Activated naive CD8-positive, alpha-beta T cell treated with anti-CD3 and anti-CD28 coated beads for 36 hours (primary cell): ENCODE measurements around the gene PDE4D. TPM values are rescaled to one million over a fixed set of nuclear protein-coding genes. Genes with fewer than 3 reads are reported as not detected.

ENCODE experiments used
- DNase-seq: peaks from one replicate; pipeline ENCODE4 v3.0.0; 2021
- H3K27ac Mint-ChIP-seq: one replicate; pipeline ENCODE4 v1.8.0; 2022; ENCODE audit warnings: mild to moderate bottlenecking, moderate library complexity, mixed read lengths
- H3K27me3 Mint-ChIP-seq: one replicate; pipeline ENCODE4 v1.8.0; 2022; ENCODE audit warnings: mild to moderate bottlenecking, mixed read lengths
- H3K36me3 Mint-ChIP-seq: one replicate; pipeline ENCODE4 v1.8.0; 2021; ENCODE audit warnings: mild to moderate bottlenecking, mixed read lengths
- H3K4me1 Mint-ChIP-seq: one replicate; pipeline ENCODE4 v1.8.0; 2021; ENCODE audit warnings: mixed read lengths
- H3K4me3 Mint-ChIP-seq: one replicate; pipeline ENCODE4 v1.8.0; 2022; ENCODE audit warnings: mild to moderate bottlenecking, moderate library complexity, mixed read lengths
- H3K9me3 Mint-ChIP-seq: one replicate; pipeline ENCODE4 v1.8.0; 2022; ENCODE audit warnings: mixed read lengths
- total RNA-seq, 2 experiments: library from RNA; stranded (reverse); gene quantifications; one replicate each; pipeline ENCODE4 v1.2.3, GENCODE V29; 2021

Gene PDE4D
- total RNA-seq, 2 experiments from 2014 or later, result 40.7 TPM

DNA sequence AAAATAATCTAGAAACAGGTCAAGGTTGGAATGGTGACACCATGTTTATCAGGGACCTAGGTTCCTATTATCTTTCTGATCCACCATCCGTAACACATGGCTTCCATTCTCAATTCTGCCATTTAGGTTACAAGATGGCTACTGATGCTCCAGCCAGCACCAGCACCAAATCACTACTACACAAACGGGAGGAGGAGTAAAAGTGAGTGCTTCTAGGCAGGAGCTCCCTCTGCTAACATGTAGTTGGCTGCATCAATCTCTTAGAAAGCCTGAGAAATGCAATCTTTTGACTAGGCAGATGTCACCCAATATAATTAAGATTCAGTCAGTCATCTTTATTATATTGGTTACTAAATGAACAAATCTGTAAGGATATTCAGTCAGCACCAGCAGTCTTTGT lies 794.8 kb downstream of the PDE4D start:
- Mint-ChIP-seq H3K4me3 (no peak overlapping the region), H3K9me3 (peaks cover 9% of the 10 kb centered on the region), H3K4me1 (peaks cover 26% of the 10 kb centered on the region), H3K36me3 (peaks cover 3% of the 10 kb centered on the region), H3K27me3 (no peaks in the 10 kb centered on the region), H3K27ac (no peak overlapping the region)
- no peak for DNase-seq

DNA sequence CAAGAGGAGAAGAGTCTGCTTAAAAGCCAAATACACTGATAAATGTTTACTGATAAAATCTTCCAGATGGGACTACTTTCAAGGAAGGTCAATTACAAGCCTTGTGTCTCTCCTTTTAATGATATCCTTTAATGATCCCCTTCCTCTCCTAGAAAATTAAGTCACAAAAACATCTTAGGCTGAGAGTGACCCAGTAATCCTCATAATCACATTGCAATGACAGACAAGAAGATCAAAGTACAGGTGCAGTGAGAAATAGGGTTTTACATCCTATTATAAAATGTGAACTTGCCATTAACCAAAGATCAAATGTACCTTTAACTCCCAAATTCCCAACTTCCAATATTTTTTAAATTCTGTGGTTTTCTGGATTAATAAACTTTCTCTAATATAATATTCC lies 795.8 kb downstream of the PDE4D start:
- H3K36me3 Mint-ChIP-seq, result peaks cover 3% of the 10 kb centered on the region
- H3K27me3 Mint-ChIP-seq, result no peaks in the 10 kb centered on the region
- H3K4me3 Mint-ChIP-seq, result no peak overlapping the region
- H3K4me1 Mint-ChIP-seq, result peaks cover 23% of the 10 kb centered on the region
- peaks cover 9% of the 10 kb centered on the region for H3K9me3 Mint-ChIP-seq
- DNase-seq, result no peak
- no peak overlapping the region for H3K27ac Mint-ChIP-seq

DNA sequence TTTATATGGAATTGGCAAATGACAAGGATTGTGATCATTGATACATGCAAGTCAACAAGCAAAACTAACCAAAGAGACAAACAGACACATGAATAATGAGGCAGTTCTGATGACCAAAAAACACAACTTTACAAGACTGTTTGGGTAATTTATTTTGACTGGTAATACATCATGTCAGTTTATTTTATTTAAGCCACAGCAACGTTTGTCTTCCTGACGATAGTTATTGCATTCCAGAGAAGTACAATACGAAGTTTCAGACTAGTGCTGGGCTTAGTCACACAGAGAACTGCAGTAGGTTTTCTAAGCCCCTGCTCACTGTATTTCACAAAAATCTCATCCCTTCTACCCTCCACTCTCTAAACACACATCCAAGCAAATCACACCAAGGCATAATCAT lies 796.4 kb downstream of the PDE4D start:
- no peak for DNase-seq
- peaks cover 21% of the 10 kb centered on the region for H3K4me1 Mint-ChIP-seq
- H3K9me3 Mint-ChIP-seq, result peaks cover 9% of the 10 kb centered on the region
- H3K27me3 Mint-ChIP-seq, result no peaks in the 10 kb centered on the region
- H3K36me3 Mint-ChIP-seq, result peaks cover 3% of the 10 kb centered on the region
- no peak overlapping the region for H3K27ac Mint-ChIP-seq
- H3K4me3 Mint-ChIP-seq, result no peak overlapping the region

DNA sequence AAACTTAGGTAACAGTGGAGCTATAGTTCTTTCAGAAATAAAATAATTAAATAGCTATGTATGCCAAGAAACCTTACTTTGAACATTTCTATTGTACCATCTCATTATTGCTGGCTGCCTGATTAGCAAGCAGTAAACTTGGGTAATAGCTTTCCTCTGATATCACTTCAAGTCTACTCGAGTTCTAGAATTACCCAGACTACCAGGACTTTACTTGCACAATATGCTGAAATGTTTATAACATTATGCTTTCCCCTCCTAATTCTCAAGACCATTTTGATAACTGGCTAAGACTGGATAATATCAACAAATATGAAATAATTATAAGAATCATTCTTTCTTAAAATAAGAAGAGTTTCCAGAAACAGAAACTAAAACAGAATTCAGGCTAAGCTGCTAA lies 798.0 kb downstream of the PDE4D start:
- no peak overlapping the region for H3K27ac Mint-ChIP-seq
- peaks cover 3% of the 10 kb centered on the region for H3K36me3 Mint-ChIP-seq
- H3K4me3 Mint-ChIP-seq, result no peak overlapping the region
- H3K9me3 Mint-ChIP-seq, result peaks cover 9% of the 10 kb centered on the region
- DNase-seq, result no peak
- H3K27me3 Mint-ChIP-seq, result no peaks in the 10 kb centered on the region
- peaks cover 21% of the 10 kb centered on the region for H3K4me1 Mint-ChIP-seq

DNA sequence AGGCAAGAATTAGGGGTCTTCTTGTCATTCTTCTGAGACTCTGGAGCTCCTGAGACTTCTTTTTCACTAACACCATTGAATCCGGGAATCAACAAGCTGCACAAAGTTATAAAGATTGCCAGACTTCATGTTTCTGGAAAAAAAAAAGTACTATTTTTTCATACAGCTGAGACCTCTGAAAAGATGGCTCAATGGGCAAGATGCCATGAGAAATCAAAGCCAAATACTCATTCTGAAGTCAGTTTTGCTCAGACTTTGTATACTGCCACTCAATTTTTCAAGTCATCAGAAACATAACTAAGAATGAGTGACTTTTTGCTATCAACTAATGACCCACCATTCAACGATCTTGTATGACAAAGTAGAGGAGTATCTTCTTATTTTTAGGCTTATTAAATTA lies 798.7 kb downstream of the PDE4D start:
- H3K4me3 Mint-ChIP-seq, result no peak overlapping the region
- peaks cover 16% of the 10 kb centered on the region for H3K4me1 Mint-ChIP-seq

DNA sequence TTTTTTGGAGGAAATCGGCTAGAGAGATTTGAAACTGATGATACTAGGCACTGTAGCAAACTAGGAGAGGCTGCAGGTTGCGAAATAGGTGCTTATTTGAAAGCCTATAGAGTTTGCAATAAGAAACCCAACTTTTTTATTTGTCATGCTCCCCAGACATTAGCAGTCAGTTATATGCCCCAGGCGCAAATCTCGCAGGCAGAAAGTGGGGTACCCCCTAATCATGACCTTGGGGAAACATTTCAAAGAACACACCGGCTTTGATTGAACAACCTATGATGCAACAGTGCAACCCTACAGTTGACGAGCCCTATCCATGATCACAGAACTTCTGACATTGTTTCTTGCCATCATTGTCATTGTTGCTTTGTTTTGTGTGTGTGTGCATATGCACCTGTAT lies 800.2 kb downstream of the PDE4D start:
- H3K27me3 Mint-ChIP-seq, result no peaks in the 10 kb centered on the region
- DNase-seq, result no peak
- peaks cover 1% of the 10 kb centered on the region for H3K9me3 Mint-ChIP-seq
- peaks cover 3% of the 10 kb centered on the region for H3K36me3 Mint-ChIP-seq
- peaks cover 5% of the 10 kb centered on the region for H3K4me1 Mint-ChIP-seq
- no peak overlapping the region for H3K27ac Mint-ChIP-seq
- H3K4me3 Mint-ChIP-seq, result no peak overlapping the region

More for the DNA sequence above, 798.7 kb downstream of the PDE4D start:
- H3K27ac Mint-ChIP-seq, result no peak overlapping the region
- no peaks in the 10 kb centered on the region for H3K27me3 Mint-ChIP-seq
- peaks cover 3% of the 10 kb centered on the region for H3K36me3 Mint-ChIP-seq
- peaks cover 5% of the 10 kb centered on the region for H3K9me3 Mint-ChIP-seq
- no peak for DNase-seq

DNA sequence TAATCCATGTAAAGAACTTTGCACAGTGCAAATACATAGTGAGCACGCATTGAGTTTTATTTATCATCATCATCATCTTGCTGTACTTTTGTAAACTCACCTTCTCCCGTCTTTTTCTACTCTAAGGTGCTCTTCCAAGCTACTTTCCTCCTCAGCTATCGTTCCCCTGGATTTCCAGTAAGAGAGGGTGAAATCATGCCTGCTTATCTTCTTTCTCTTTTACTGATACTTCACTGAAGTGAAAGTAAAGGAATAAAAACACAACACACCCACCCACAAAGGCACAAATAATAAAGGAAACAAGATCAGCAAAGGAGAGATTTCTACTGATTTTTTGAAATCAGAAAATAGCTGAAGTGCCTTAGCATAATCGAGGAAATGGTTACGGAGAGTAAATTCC lies 800.8 kb downstream of the PDE4D start:
- no peak for DNase-seq
- Mint-ChIP-seq H3K36me3 (peaks cover 3% of the 10 kb centered on the region), H3K4me3 (no peak overlapping the region), H3K9me3 (peaks cover 1% of the 10 kb centered on the region), H3K27ac (no peak overlapping the region), H3K27me3 (no peaks in the 10 kb centered on the region), H3K4me1 (peaks cover 5% of the 10 kb centered on the region)

DNA sequence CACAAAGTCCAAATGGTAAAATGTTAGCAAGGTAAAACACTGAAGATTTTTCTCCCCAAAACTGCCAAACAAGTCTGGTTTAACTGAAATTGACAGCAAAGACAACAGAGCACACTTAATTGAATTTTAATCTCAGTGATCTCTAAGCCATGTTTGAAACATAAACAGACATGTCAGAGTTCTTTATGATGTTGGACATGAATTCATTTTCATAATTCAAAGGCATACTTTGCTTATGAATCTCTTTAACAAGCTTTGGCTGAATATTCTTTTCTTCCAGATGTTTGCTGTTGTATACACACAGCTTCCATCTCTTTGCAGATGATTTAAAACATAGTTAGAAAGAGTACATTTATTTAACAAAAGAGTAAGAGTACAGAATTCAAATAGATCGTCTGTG lies 801.6 kb downstream of the PDE4D start:
- H3K9me3 Mint-ChIP-seq, result peaks cover 1% of the 10 kb centered on the region
- peaks cover 2% of the 10 kb centered on the region for H3K36me3 Mint-ChIP-seq
- H3K27ac Mint-ChIP-seq, result no peak overlapping the region
- peaks cover 5% of the 10 kb centered on the region for H3K4me1 Mint-ChIP-seq
- DNase-seq, result no peak
- H3K4me3 Mint-ChIP-seq, result no peak overlapping the region
- no peaks in the 10 kb centered on the region for H3K27me3 Mint-ChIP-seq

DNA sequence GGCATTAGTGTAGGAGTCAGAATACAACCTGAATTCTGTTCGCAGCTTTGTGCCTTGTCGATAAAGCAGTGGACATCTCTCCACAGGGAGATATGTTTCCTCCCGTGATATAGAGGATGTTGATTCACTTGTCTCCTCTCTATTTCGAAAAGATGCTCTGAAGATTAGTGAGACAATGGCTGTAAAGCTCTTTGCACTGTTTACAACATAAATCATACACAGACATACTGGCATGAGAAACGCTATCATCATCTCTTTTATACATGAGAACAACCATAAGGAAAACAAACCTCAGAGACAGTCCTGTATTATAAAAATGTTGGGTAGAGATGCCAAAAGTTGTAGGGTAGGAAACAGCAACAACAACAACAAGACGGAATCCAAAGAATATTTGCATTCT lies 803.2 kb downstream of the PDE4D start:
- Mint-ChIP-seq H3K9me3 (no peaks in the 10 kb centered on the region), H3K4me1 (peaks cover 3% of the 10 kb centered on the region), H3K27me3 (no peaks in the 10 kb centered on the region), H3K27ac (no peak overlapping the region), H3K4me3 (no peak overlapping the region), H3K36me3 (no peaks in the 10 kb centered on the region)
- no peak for DNase-seq

DNA sequence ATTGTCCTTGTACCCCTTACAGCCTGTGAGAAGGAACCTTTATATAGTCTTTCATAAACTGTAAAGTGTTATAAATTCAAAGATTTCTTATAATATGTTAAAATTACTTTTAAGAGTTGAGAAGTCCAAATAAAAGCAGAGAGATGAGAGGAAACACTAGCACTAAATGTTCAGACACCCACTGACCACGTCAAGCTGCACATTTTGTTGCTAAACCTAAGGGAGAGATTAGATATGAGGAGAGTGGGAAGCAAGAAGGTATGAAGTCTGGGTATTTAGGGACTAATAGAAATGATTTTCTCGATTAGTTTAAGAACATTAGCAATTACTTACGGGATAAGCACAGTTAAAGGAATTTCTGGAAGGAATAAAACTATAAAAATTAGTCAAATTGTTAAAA lies 803.8 kb downstream of the PDE4D start:
- Mint-ChIP-seq H3K4me3 (no peak overlapping the region), H3K27me3 (no peaks in the 10 kb centered on the region), H3K27ac (no peak overlapping the region), H3K9me3 (no peaks in the 10 kb centered on the region), H3K36me3 (no peaks in the 10 kb centered on the region), H3K4me1 (peaks cover 3% of the 10 kb centered on the region)
- DNase-seq, result no peak

DNA sequence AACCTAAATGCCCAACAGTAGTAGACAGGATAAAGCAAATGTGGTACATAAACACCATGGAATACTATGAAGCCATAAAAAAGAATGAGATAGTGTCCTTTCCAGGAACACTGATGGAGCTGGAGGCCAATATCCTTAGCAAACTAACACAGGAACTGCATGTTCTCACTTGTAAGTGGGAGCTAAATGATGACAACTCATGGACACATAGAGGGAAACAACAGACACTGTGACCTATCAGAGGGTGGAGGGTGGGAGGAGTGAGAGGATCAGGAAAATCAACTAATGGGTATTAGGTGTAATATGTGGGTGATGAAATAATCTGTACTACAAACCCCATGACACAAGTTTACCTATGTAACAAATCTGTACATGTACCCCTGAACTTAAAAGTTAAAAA lies 805.0 kb downstream of the PDE4D start:
- Mint-ChIP-seq H3K27me3 (peaks cover 3% of the 10 kb centered on the region), H3K27ac (no peak overlapping the region), H3K9me3 (no peaks in the 10 kb centered on the region), H3K4me3 (no peak overlapping the region), H3K36me3 (no peaks in the 10 kb centered on the region), H3K4me1 (peaks cover under 1% of the 10 kb centered on the region)
- DNase-seq, result no peak

DNA sequence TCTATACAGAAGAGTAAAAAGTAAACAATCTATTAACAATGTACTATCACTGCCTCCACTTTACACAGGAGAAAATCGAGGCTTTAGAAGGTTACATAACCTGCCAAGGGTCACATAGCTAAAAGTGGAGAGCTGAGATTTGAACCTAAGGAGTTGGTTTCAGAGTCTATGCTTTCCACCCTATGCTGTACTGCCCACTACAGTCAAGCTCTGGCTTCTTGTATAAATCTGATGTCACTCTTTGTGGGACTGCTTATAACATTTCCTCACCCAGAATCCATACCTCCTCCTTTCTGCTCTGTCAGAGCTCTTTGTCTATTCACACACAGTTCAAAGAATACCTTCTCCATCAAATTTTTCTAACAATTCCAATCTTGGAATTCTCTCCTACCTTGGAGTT lies 807.5 kb downstream of the PDE4D start:
- no peaks in the 10 kb centered on the region for H3K9me3 Mint-ChIP-seq
- no peak overlapping the region for H3K27ac Mint-ChIP-seq
- DNase-seq, result no peak
- peaks cover 3% of the 10 kb centered on the region for H3K27me3 Mint-ChIP-seq
- H3K4me3 Mint-ChIP-seq, result no peak overlapping the region
- no peaks in the 10 kb centered on the region for H3K36me3 Mint-ChIP-seq
- no peaks in the 10 kb centered on the region for H3K4me1 Mint-ChIP-seq

DNA sequence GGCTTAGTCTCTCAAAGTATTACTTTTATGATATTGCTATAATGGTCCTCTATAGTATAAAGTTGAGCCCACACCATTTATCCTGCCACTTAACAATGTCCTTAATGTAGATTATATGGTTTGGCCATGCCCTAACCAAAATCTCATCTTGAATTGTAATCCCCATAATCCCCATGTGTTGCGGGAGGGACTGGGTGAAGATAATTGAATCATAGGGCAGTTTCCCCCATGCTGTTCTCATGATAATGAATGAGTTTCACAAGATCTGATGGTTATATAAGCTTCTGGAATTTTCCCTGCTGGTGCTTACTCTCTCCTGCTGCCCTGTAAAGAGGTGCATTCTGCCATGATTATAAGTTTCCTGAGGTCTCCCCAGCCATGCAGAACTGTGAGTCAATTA lies 811.8 kb downstream of the PDE4D start:
- Mint-ChIP-seq H3K4me3 (no peak overlapping the region), H3K27ac (no peak overlapping the region), H3K9me3 (no peaks in the 10 kb centered on the region), H3K27me3 (peaks cover 3% of the 10 kb centered on the region), H3K4me1 (no peaks in the 10 kb centered on the region), H3K36me3 (no peaks in the 10 kb centered on the region)
- DNase-seq, result no peak

DNA sequence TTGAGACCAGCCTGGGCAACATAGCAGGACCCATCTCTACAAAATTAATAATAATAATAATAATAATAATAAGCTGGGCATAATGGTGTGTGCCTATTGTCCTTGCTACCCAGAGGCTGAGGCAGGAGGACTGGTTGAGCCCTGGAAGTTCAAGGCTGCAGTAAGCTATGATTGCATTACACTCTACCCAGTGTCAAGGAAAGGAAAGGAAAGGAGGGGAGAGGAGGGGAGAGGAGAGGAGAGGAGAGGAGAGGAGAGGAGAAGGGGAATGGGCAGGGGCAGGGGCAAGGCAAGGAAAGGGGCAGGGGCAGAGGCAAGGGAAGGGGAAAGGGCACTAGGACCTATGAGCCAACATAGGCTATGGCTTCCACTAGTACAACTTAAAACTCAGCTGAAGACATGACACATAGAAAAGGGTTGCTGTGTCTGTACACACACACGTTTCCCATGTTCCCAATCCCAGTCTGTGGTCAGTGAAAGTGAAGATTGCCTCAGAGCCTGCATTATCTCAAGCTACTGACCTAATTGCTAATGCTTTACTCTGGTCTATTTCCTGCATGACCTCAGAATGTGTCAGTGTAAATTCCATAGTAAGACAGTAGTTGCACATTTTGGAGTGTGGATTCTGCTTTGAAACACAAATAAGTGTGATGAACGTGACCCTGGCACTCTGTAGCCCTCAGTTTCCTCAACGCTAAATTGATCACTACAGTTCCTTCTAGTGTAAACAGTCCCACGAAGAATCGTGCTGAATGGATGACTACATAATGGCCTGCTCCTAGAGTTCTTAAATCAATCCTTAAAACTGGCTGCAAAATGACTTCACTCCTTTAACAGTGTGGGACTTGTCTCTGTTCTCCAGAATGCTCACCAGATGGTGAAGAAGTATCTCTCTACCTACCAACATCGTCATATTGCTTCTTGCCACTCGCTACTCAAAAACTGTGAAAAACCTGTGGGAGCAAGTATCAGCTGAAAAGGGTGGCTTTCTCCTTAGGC lies 813.6 kb downstream of the PDE4D start:
- no peaks in the 10 kb centered on the region for H3K9me3 Mint-ChIP-seq
- H3K27ac Mint-ChIP-seq, result no peak overlapping the region
- H3K36me3 Mint-ChIP-seq, result no peaks in the 10 kb centered on the region
- H3K27me3 Mint-ChIP-seq, result peaks cover 3% of the 10 kb centered on the region
- no peak overlapping the region for H3K4me3 Mint-ChIP-seq
- DNase-seq, result no peak
- no peaks in the 10 kb centered on the region for H3K4me1 Mint-ChIP-seq

DNA sequence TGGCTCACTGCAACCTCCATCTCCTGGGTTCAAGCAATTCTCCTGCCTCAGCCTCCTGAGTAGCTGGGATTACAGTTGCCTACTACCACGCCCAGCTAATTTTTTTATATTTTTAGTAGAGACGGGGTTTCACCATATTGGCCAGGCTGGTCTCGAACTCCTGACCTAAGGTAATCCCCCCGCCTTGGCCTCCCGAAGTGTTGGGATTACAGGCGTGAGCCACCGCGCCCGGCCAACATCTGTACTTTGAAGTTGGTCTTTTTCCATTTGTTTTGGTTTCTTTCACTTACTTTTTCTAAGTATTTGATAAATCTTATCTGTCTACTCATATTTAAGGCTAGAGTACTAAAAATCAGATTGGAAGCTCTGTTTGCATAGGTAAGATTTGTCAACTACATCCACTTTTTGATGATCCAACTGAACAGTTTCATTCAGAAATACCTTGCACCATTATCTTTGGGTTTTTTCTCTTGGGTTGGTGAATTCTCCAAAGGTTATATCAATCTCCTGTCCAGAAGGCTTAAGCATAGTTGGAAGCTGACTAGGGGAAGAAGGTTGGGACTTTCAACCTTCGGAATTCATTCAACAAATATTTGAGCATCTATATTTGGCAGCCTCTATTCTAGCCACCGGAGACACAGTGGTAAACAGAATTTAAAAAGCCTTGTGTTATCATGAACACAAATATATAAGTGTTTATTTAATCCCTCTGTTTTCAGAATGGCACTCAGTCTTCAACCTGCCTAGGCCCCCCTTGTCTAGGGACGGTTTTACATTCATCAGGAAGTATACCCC lies 821.6 kb downstream of the PDE4D start:
- H3K9me3 Mint-ChIP-seq, result no peaks in the 10 kb centered on the region
- no peak overlapping the region for H3K4me3 Mint-ChIP-seq
- no peaks in the 10 kb centered on the region for H3K27me3 Mint-ChIP-seq
- H3K36me3 Mint-ChIP-seq, result no peaks in the 10 kb centered on the region
- no peak overlapping the region for H3K27ac Mint-ChIP-seq
- DNase-seq, result no peak
- H3K4me1 Mint-ChIP-seq, result no peaks in the 10 kb centered on the region
